ENCODE data around the gene SWAP70. TPM values are rescaled to one million over a fixed set of nuclear protein-coding genes. Genes with fewer than 3 reads are reported as not detected.

Gene SWAP70
- total and polyA plus RNA-seq, 2 of the 8 experiments (the other 6 are each of a cell fraction or from before 2014, with no cell fraction given): 14.8 to 37.5 TPM

DNA sequence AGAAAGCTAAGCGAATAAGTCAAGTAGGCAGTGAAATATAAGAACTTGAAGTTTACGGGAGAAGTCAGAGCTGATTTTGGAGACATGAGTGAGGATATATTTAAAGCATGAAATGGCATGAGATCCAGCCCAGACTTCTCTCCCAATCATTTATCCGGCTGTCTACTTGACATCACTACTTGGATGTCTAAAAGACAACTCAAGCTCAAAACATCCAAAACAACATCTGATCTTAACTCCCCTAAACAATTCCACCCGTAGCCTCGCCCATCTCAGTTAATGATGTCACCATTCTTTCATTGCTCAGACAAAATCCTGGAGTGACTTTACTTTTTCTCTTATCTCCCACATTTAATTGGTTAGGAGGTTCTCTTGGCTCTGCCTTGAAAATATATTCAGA, 45.9 kb upstream of the SWAP70 start (continued):
- TF ChIP-seq, protein P1, sequence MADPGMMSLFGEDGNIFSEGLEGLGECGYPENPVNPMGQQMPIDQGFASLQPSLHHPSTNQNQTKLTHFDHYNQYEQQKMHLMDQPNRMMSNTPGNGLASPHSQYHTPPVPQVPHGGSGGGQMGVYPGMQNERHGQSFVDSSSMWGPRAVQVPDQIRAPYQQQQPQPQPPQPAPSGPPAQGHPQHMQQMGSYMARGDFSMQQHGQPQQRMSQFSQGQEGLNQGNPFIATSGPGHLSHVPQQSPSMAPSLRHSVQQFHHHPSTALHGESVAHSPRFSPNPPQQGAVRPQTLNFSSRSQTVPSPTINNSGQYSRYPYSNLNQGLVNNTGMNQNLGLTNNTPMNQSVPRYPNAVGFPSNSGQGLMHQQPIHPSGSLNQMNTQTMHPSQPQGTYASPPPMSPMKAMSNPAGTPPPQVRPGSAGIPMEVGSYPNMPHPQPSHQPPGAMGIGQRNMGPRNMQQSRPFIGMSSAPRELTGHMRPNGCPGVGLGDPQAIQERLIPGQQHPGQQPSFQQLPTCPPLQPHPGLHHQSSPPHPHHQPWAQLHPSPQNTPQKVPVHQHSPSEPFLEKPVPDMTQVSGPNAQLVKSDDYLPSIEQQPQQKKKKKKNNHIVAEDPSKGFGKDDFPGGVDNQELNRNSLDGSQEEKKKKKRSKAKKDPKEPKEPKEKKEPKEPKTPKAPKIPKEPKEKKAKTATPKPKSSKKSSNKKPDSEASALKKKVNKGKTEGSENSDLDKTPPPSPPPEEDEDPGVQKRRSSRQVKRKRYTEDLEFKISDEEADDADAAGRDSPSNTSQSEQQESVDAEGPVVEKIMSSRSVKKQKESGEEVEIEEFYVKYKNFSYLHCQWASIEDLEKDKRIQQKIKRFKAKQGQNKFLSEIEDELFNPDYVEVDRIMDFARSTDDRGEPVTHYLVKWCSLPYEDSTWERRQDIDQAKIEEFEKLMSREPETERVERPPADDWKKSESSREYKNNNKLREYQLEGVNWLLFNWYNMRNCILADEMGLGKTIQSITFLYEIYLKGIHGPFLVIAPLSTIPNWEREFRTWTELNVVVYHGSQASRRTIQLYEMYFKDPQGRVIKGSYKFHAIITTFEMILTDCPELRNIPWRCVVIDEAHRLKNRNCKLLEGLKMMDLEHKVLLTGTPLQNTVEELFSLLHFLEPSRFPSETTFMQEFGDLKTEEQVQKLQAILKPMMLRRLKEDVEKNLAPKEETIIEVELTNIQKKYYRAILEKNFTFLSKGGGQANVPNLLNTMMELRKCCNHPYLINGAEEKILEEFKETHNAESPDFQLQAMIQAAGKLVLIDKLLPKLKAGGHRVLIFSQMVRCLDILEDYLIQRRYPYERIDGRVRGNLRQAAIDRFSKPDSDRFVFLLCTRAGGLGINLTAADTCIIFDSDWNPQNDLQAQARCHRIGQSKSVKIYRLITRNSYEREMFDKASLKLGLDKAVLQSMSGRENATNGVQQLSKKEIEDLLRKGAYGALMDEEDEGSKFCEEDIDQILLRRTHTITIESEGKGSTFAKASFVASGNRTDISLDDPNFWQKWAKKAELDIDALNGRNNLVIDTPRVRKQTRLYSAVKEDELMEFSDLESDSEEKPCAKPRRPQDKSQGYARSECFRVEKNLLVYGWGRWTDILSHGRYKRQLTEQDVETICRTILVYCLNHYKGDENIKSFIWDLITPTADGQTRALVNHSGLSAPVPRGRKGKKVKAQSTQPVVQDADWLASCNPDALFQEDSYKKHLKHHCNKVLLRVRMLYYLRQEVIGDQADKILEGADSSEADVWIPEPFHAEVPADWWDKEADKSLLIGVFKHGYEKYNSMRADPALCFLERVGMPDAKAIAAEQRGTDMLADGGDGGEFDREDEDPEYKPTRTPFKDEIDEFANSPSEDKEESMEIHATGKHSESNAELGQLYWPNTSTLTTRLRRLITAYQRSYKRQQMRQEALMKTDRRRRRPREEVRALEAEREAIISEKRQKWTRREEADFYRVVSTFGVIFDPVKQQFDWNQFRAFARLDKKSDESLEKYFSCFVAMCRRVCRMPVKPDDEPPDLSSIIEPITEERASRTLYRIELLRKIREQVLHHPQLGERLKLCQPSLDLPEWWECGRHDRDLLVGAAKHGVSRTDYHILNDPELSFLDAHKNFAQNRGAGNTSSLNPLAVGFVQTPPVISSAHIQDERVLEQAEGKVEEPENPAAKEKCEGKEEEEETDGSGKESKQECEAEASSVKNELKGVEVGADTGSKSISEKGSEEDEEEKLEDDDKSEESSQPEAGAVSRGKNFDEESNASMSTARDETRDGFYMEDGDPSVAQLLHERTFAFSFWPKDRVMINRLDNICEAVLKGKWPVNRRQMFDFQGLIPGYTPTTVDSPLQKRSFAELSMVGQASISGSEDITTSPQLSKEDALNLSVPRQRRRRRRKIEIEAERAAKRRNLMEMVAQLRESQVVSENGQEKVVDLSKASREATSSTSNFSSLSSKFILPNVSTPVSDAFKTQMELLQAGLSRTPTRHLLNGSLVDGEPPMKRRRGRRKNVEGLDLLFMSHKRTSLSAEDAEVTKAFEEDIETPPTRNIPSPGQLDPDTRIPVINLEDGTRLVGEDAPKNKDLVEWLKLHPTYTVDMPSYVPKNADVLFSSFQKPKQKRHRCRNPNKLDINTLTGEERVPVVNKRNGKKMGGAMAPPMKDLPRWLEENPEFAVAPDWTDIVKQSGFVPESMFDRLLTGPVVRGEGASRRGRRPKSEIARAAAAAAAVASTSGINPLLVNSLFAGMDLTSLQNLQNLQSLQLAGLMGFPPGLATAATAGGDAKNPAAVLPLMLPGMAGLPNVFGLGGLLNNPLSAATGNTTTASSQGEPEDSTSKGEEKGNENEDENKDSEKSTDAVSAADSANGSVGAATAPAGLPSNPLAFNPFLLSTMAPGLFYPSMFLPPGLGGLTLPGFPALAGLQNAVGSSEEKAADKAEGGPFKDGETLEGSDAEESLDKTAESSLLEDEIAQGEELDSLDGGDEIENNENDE (IDR thresholded peaks at IDR 0.05; ENCODE audit: insufficient replicate concordance, low read length): no peak
- TF ChIP-seq TAF7 (optimal IDR thresholded peaks at IDR 0.05; ENCODE audit: borderline replicate concordance, low read depth, low read length) (no peak), SIX5 (IDR thresholded peaks at IDR 0.05; ENCODE audit: low read depth, low read length) (no peak), ASH2L (IDR thresholded peaks at IDR 0.05; ENCODE audit: low read length) (no peak), TEAD4 (IDR thresholded peaks at IDR 0.05; ENCODE audit: low read depth, low read length) (no peak), RNF2 (IDR thresholded peaks at IDR 0.05; ENCODE audit: borderline replicate concordance, low read depth, low read length, missing control alignments, poor library complexity, severe bottlenecking) (no peak), NANOG (IDR thresholded peaks at IDR 0.05; ENCODE audit: insufficient read depth, low read depth, low read length, poor library complexity, severe bottlenecking) (no peak), EP300 (IDR thresholded peaks at IDR 0.05; ENCODE audit: borderline replicate concordance in 1 of 2, low read depth in 2 of 2, low read length in 2 of 2) (no peak), CHD2 (IDR thresholded peaks at IDR 0.05; ENCODE audit: low read length) (no peak), CHD1 (IDR thresholded peaks at IDR 0.05; ENCODE audit: low read depth, low read length) (no peak)
